22Rv1 (cell line): ENCODE results near the gene RIC8A.
"Not testable (repeated sequence)": the region's sequence is repeated elsewhere in the genome, so short reads cannot be mapped to it uniquely, and the experiment has no call there.

Source experiments
- ZFX ChIP-seq: fragments of 450-650 bp; IDR thresholded peaks from 2 replicates; pipeline ENCODE4 v1.6.1; 2017; ENCODE audit warnings: antibody characterized with exemption, borderline replicate concordance
- TF ChIP-seq, protein P1 (sequence below): fragments of 450-650 bp; IDR thresholded peaks from 2 replicates; pipeline ENCODE4 v1.5.1; 2017; ENCODE audit warnings: mild to moderate bottlenecking

GRCh38 chr11:190546-190945 lies 17.0 kb upstream of the RIC8A start:
- TF ChIP-seq, protein P1, sequence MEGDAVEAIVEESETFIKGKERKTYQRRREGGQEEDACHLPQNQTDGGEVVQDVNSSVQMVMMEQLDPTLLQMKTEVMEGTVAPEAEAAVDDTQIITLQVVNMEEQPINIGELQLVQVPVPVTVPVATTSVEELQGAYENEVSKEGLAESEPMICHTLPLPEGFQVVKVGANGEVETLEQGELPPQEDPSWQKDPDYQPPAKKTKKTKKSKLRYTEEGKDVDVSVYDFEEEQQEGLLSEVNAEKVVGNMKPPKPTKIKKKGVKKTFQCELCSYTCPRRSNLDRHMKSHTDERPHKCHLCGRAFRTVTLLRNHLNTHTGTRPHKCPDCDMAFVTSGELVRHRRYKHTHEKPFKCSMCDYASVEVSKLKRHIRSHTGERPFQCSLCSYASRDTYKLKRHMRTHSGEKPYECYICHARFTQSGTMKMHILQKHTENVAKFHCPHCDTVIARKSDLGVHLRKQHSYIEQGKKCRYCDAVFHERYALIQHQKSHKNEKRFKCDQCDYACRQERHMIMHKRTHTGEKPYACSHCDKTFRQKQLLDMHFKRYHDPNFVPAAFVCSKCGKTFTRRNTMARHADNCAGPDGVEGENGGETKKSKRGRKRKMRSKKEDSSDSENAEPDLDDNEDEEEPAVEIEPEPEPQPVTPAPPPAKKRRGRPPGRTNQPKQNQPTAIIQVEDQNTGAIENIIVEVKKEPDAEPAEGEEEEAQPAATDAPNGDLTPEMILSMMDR, result not testable (repeated sequence)
- TF ChIP-seq ZFX, result not testable (repeated sequence)
